Stimulated activated naive B cell treated with anti-CD40 and anti-IgM and Interleukin-4, amounts not matched to agents 10 μg/mL and 1 μg/mL and 100 μg/mL, for 72 hours (primary cell): Measurements from ENCODE around the gene MDFI.

Experiments
- ATAC-seq, 2 donors: fragments of 150-1000 bp; cut with Tn5 transposase; replicated peaks; 2 replicates each; pipeline ENCODE4 v1.10.0; 2021; ENCODE audit warnings: moderate library complexity in 1 of 2
- DNase-seq: peaks from one replicate; pipeline ENCODE4 v3.0.0; 2021
- H3K27ac Mint-ChIP-seq: one replicate; pipeline ENCODE4 v1.8.0; 2022; ENCODE audit warnings: mild to moderate bottlenecking, mixed read lengths
- H3K27me3 Mint-ChIP-seq, 2 donors: one replicate each; pipeline ENCODE4 v1.8.0; 2022; ENCODE audit warnings: mixed read lengths in 2 of 2
- H3K36me3 Mint-ChIP-seq, 2 donors: one replicate each; pipeline ENCODE4 v1.8.0; 2022; ENCODE audit warnings: mixed read lengths in 2 of 2, mild to moderate bottlenecking in 1 of 2
- H3K4me1 Mint-ChIP-seq, 2 donors: one replicate each; pipeline ENCODE4 v1.8.0; 2022; ENCODE audit warnings: mixed read lengths in 2 of 2, mild to moderate bottlenecking in 1 of 2
- H3K4me3 Mint-ChIP-seq, 2 donors: one replicate each; pipeline ENCODE4 v1.8.0; 2022; ENCODE audit warnings: mild to moderate bottlenecking in 2 of 2, mixed read lengths in 2 of 2, moderate library complexity in 1 of 2
- H3K9me3 Mint-ChIP-seq, 2 donors: one replicate each; pipeline ENCODE4 v1.8.0; 2022; ENCODE audit warnings: mixed read lengths in 2 of 2, mild to moderate bottlenecking in 1 of 2

The MDFI gene

DNA sequence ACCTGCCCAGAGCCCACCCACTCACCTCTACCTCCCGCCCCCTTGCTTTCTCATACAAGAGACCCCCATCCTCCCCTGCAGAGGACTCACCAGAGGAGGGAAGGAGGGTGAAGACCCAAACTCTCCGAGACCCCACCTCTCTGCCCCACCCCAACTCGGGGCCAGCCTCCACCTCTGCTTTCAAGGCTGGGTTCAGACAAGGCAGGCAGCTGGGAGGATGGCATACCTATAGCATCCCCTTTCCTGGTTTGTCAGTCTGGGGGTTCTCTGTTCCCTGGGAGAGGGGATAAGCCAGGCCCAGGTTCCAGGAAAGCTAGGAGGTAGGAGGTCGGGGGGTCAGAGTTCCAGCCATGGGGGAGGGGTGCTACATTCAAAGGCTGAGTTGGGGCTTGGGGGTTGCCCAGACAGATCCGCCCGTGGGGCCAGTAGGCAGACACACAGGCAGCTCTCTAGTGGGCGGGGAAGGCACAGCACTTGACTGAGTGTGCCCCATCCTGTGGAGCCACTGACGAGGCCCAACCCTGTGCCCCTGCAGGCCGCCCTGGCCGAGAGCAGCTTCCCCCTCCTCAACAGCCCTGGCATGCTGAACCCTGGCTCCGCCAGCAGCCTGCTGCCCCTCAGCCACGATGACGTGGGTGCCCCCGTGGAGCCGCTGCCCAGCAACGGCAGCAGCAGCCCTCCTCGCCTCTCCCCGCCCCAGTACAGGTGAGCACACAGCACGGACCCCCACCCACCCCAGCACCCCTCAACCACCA, 40.8 kb upstream of the MDFI start:
- peak overlapping the region; percentile 56 for H3K27ac Mint-ChIP-seq
- H3K4me1 Mint-ChIP-seq, result peaks cover 0 to 2% of the 10 kb centered on the region in 2 donors
- H3K4me3 Mint-ChIP-seq, result no peak overlapping the region
- peaks cover 40 to 60% of the 10 kb centered on the region in 2 donors for H3K36me3 Mint-ChIP-seq
- H3K9me3 Mint-ChIP-seq, result no peaks in the 10 kb centered on the region
- H3K27me3 Mint-ChIP-seq, result no peaks in the 10 kb centered on the region
- DNase-seq (no peak), ATAC-seq (no peak)

DNA sequence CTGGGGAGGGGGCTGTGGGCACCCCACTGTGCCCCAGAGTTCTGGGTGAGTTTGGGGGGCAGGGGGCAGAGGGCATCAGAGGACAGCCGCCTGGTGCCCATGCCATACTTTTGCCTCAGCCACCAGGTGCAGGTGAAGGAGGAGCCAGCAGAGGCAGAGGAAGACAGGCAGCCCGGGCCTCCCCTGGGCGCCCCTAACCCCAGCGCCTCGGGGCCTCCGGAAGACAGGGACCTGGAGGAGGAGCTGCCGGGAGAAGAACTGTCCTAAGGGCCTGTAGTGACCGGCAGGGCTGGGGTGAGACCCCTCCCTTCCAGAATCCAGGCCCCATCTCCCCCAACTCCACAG, 39.6 kb upstream of the MDFI start:
- no peak overlapping the region for H3K27ac Mint-ChIP-seq

DNA sequence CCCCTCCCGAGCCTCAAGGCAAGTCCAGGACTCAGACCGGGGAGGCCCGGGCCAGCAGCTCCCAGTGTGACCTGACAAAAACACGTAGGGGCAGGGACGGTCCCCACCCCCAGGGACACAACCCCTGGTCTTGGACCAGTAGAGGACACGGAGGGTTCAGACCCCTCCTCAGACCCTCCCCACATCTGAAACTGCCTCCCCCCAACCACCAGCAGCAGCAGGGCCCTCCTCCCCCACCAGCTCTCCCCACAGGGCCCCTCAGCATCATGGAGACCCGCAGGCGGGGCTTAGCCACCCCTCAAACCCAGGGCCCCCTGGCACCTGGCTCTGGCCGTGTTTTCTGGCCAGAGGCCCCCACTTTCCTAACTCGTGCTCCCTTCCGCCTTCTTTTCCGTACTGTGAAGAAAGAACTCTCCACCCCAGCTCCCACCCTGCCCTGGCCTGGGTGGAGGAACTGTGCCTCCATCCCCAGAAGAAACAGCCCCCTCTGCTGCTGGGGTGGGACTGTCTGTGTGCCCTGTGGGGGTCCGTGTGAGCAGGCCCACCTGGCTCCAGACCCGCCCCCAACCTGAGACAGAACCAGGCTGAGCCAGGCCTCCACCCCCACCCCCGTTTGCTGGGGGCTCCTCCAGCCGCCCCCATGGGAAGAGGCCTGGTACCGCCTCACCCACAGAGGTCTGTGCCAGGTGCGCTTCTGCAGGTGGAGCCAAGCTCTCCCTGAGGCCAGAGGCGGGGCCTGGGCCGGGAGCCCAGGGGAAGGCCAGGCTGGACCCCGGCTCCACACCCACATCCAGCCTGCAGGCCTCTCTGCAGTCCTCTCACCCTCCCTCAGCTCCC, 39.0 kb upstream of the MDFI start:
- H3K4me3 Mint-ChIP-seq, result no peak overlapping the region
- no peak overlapping the region for H3K27ac Mint-ChIP-seq
- no peaks in the 10 kb centered on the region for H3K9me3 Mint-ChIP-seq
- H3K36me3 Mint-ChIP-seq, result peaks cover 33 to 44% of the 10 kb centered on the region in 2 donors
- ATAC-seq (no peak), DNase-seq (no peak)
- H3K27me3 Mint-ChIP-seq, result no peaks in the 10 kb centered on the region
- H3K4me1 Mint-ChIP-seq, result peaks cover 6 to 8% of the 10 kb centered on the region in 2 donors

More for the DNA sequence above, 39.6 kb upstream of the MDFI start:
- Mint-ChIP-seq H3K36me3 (peaks cover 33 to 50% of the 10 kb centered on the region in 2 donors), H3K4me3 (no peak overlapping the region), H3K27me3 (no peaks in the 10 kb centered on the region), H3K4me1 (peaks cover 6 to 8% of the 10 kb centered on the region in 2 donors), H3K9me3 (no peaks in the 10 kb centered on the region)
- no peak for ATAC-seq
- DNase-seq, result no peak

DNA sequence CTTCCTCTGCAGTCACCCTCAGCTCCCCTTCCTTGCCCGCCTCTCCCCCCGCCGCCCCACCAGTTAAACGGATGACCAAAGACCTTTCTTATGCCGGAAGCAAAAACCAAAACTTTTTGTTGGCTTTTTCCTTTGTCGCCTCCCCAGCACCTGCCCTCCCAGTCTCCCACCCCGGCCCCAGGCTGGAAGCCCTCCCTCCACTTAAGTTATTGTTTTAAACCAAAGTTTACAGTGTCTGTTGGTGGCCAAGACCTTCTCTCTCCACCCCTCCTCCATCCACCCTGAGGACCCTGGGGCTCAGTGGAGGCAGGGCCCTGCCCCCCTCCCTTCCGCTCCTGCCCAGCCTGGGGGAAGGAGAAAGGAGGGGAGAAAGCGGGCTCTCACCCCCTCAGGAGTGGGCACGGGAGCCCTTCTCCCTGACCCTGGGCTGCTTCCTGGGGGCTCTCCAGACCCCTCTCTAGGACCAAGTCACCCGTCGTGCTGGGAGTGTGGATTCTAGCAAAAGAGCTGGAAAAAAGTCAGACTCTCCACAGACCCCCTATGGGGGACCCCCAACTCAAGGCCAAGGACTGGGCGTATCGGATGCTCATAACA, 38.3 kb upstream of the MDFI start:
- Mint-ChIP-seq H3K9me3 (no peaks in the 10 kb centered on the region), H3K36me3 (peaks cover 33 to 39% of the 10 kb centered on the region in 2 donors), H3K27me3 (no peaks in the 10 kb centered on the region), H3K4me1 (peaks cover 6 to 8% of the 10 kb centered on the region in 2 donors), H3K4me3 (no peak overlapping the region), H3K27ac (no peak overlapping the region)
- ATAC-seq (no peak), DNase-seq (no peak)

DNA sequence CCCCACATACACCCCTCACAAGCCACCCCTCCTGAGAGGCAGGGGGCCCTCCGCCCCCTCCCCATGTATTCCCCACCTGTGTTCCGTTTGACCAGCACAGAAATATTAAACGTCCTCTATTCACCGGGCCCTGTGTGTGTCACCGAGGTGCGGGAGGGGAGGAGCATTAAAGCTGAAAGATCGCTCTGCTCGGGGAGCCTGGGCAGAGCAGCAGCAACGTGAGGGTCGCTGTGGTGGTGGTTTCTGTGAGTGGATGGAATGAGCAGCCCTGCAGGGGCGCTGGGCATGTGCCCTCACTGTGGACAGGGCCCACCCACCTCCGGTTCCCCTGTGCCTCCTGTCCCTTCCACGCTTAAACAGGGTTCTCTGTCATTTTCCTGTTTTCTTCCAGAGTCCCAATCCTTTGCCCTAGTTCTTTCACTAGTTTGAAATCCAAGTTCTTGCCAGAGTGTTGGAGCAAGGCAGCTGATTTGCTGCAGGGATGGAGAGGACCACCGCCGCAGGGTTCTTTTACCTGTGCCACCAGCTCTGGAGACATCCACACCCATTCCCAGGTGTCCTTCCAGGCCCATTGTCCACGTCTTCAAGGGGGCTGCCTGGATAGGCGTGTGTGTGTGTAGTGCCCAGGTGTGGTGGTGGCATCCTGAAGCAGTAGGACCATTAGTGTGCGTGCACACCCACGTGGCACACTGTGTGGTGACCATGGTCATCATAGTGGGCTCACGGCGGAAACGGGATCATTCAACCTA, 37.6 kb upstream of the MDFI start:
- DNase-seq, result no peak
- Mint-ChIP-seq H3K4me3 (no peak overlapping the region), H3K36me3 (peaks cover 33 to 36% of the 10 kb centered on the region in 2 donors), H3K4me1 (peaks cover 7 to 8% of the 10 kb centered on the region in 2 donors), H3K9me3 (no peaks in the 10 kb centered on the region), H3K27ac (peak overlapping the region; percentile 71), H3K27me3 (peaks cover 0 to under 1% of the 10 kb centered on the region in 2 donors)
- no peak for ATAC-seq

DNA sequence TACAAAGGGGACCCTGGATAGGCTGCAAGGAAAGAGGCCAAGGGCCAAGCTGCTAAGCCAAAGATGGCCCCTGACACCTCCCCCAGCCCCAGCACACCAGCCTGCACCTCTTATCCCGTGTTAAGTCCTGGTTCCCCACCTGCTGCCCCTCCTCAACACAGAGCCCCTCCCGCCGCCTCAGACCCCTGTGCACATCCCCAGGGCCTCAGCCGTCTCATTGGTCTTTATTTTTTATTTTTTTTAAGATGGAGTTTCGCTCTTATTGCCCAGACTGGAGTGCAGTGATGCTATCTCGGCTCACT, 37.1 kb upstream of the MDFI start:
- Mint-ChIP-seq H3K9me3 (no peaks in the 10 kb centered on the region), H3K27me3 (peaks cover 0 to 4% of the 10 kb centered on the region in 2 donors), H3K36me3 (peaks cover 33 to 36% of the 10 kb centered on the region in 2 donors), H3K4me3 (no peak overlapping the region), H3K27ac (peak overlapping the region; percentile 71), H3K4me1 (peaks cover 8% of the 10 kb centered on the region in 2 donors)
- no peak for ATAC-seq
- DNase-seq, result no peak

DNA sequence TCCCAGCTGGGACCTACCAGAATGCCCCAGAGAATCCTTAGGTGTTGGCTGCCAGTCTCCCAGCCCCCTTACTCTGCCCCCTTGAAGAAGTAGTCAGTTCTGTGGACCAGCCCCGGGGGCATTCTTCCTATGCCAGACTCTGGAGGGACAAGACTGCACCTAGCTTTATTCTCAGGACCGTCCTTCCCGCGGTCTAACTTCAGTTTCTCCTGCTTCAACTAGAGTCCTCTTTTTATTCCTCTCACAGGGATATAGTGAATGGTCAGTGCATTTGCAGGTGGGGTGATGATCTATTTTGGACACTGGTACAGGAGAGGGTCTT, 35.9 kb upstream of the MDFI start:
- H3K27ac Mint-ChIP-seq, result no peak overlapping the region
- no peak for ATAC-seq
- H3K4me3 Mint-ChIP-seq, result no peak overlapping the region
- no peak for DNase-seq
- peaks cover 8% of the 10 kb centered on the region in 2 donors for H3K4me1 Mint-ChIP-seq
- H3K27me3 Mint-ChIP-seq, result peaks cover 0 to 4% of the 10 kb centered on the region in 2 donors
- H3K36me3 Mint-ChIP-seq, result peaks cover 25% of the 10 kb centered on the region in 2 donors
- H3K9me3 Mint-ChIP-seq, result no peaks in the 10 kb centered on the region

DNA sequence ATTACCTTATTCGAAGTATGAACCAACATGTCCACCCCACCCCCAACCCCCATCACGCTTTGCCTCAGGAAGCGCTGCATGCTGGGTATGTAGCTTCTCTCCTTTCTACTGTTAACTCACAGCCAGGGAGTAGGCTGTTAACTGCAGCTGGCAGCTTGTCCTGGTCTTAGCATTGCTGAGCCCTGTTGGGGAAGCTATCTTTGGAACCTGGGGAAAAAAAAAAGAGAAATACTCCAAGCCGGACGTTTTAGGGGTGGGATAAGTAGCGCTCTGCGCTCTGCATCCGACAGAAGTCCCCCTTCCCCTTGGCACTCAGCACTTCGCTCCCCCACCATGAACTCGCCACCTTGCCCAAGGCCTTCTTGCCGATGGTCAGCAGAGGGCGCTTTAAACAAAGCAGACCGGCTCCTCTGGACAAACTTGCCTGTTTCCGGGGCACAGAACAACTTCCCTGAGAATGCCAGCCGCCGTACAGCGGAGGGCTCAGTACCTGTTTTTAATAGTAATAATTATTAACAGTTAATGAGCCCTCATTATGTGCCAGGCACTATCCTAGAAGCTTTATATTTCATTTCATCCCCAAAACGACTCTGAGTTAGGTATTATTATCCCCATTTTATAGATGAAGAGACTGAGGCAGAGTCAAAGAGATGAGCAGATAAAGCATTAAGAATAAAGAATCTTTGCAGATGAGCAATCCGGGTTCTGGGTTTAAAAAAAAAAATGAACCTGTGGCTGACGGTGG, 35.2 kb upstream of the MDFI start:
- Mint-ChIP-seq H3K27ac (no peak overlapping the region), H3K36me3 (peaks cover 21 to 25% of the 10 kb centered on the region in 2 donors), H3K4me3 (peak overlapping the region in 1 of 2 donors; percentile 57), H3K27me3 (peaks cover 0 to 4% of the 10 kb centered on the region in 2 donors), H3K9me3 (no peaks in the 10 kb centered on the region), H3K4me1 (peaks cover 8% of the 10 kb centered on the region in 2 donors)
- DNase-seq, result peak; percentile 68
- peak; percentile 92 to 94 for ATAC-seq

DNA sequence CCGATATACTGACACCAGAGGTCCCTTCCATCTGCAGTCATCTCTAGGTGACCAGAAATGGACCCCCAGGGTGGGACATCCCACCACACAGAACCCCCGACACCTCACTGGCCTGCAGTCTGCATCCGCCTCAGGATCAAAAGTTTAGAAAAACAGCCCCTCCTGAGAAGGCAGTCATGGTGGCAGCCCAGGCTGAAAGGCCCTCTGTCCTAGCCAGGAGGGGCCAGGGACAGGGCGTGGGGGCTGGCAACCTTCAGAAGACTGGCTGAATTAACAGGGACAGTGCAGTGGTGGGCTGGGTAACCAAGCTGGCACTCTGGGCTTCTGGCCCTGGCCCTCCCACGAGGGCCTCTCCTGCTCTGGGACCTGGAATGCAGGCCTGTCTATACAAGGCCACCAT, 34.3 kb upstream of the MDFI start:
- no peak overlapping the region for H3K27ac Mint-ChIP-seq
- H3K9me3 Mint-ChIP-seq, result no peaks in the 10 kb centered on the region
- ATAC-seq (no peak), DNase-seq (no peak)
- H3K36me3 Mint-ChIP-seq, result peaks cover 16 to 19% of the 10 kb centered on the region in 2 donors
- H3K27me3 Mint-ChIP-seq, result peaks cover 0 to 4% of the 10 kb centered on the region in 2 donors
- H3K4me3 Mint-ChIP-seq, result no peak overlapping the region
- peaks cover 8% of the 10 kb centered on the region in 2 donors for H3K4me1 Mint-ChIP-seq

DNA sequence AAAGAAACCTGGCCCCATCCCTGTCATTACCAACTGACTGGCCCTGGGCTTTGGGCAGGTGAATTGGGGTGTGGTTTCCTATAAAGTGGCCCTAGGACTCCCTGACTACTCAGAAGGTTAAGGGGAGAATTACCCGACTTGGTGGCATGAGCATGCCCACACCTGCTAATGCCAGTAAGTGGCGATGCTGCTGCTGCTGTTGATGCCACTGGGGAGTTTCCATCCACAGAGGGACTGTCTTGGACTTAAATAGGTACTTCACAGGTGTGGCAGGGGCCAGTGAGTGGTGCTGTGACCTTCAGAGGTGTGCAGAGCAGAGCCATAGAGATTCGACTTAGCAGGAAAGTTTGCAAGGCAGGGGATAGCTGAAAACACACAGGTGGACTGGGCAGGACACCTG, 32.6 kb upstream of the MDFI start:
- peaks cover 8% of the 10 kb centered on the region in 2 donors for H3K4me1 Mint-ChIP-seq

DNA sequence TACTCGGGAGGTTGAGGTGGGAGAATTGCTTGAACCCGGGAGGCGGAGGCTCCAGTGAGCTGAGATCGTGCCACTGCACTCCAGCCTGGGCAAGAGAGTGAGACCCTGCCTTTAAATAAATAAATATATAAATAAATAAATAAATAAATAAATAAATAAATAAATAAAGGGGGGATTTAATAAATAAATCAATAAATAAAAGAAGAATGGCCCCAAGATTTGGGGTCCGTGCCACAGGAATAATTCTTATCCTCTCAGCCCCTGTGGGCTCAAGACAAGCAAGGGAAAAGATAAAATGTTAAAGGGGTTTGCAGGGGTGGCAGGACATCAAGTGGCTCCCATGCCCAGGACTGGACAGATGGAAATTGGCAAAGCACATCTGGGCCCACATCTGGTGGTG, 31.2 kb upstream of the MDFI start:
- H3K36me3 Mint-ChIP-seq, result peaks cover 0 to under 1% of the 10 kb centered on the region in 2 donors
- H3K27ac Mint-ChIP-seq, result no peak overlapping the region
- peaks cover 8% of the 10 kb centered on the region in 2 donors for H3K4me1 Mint-ChIP-seq
- H3K9me3 Mint-ChIP-seq, result no peaks in the 10 kb centered on the region
- H3K4me3 Mint-ChIP-seq, result no peak overlapping the region
- H3K27me3 Mint-ChIP-seq, result peaks cover 0 to 10% of the 10 kb centered on the region in 2 donors
- ATAC-seq (no peak), DNase-seq (no peak)

More for the DNA sequence above, 32.6 kb upstream of the MDFI start:
- DNase-seq (no peak), ATAC-seq (no peak)
- Mint-ChIP-seq H3K9me3 (no peaks in the 10 kb centered on the region), H3K27ac (no peak overlapping the region), H3K27me3 (peaks cover 0 to 6% of the 10 kb centered on the region in 2 donors), H3K36me3 (peaks cover 4 to 8% of the 10 kb centered on the region in 2 donors), H3K4me3 (no peak overlapping the region)

DNA sequence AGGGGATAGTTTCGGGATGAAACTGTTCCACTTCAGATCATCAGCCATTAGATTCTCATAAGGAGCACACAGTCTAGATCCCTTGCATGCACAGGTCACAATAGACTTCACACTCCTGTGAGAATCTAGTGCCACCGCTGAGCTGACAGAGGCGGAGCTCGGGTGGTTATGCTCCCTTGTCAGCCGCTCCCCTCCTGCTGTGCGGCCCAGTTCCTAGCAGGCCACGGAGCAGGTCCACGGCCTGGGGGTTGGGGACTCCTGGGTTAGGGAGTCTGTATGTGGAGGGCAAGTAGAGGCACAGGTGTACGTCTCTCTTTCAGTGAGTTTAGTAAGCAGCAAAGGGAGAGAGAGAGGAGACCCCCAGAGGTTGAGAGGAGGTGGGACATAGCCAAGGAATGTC, 30.5 kb upstream of the MDFI start:
- Mint-ChIP-seq H3K4me3 (no peak overlapping the region), H3K9me3 (peaks cover 0 to 2% of the 10 kb centered on the region in 2 donors), H3K36me3 (no peaks in the 10 kb centered on the region), H3K27ac (no peak overlapping the region), H3K27me3 (peaks cover 5 to 10% of the 10 kb centered on the region in 2 donors), H3K4me1 (peaks cover 5 to 6% of the 10 kb centered on the region in 2 donors)
- no peak for ATAC-seq
- DNase-seq, result no peak

DNA sequence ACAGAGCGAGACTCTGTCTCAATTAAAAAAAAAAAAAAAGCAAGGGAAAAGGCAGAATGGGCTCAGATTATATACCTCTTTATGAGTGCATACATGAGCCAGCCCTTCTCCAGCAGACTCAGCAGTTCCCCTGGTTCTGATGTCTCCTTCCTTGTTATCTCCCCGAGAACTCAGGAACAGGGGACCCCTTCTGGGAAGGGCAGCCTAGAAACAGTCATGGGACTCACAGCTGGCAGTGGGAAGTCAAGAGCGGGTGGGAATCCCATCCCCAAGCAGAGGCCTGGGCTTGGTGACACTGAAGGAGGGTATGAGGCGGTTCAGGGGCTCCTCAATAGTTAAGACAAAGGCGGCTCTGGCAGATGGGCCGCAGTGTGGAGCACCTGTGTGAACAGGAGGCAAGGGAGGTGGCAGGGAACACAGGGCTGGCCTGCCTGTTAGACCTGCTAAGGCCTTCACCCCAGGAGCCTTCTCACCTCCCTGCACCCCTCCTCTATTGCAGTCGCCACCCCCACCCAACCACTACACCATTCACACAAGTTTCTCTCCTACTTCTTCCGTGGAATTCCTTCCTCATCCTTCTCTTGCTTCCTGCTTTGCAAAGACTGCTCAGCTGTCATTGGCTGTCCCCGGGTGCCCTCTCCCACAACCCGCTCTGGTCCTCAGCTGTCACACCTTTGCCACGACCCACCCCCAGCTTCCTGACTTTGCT, 29.7 kb upstream of the MDFI start:
- H3K4me1 Mint-ChIP-seq, result peaks cover 0 to 2% of the 10 kb centered on the region in 2 donors

More for the DNA sequence above, 29.7 kb upstream of the MDFI start:
- peaks cover 0 to 1% of the 10 kb centered on the region in 2 donors for H3K36me3 Mint-ChIP-seq
- H3K4me3 Mint-ChIP-seq, result no peak overlapping the region
- ATAC-seq, result no peak
- H3K9me3 Mint-ChIP-seq, result peaks cover 0 to 2% of the 10 kb centered on the region in 2 donors
- no peak for DNase-seq
- no peak overlapping the region for H3K27ac Mint-ChIP-seq
- peaks cover 6 to 10% of the 10 kb centered on the region in 2 donors for H3K27me3 Mint-ChIP-seq
